CD4-positive, alpha-beta T cell treated with Interleukin-4 for 4 hours (primary cell): ENCODE results near the gene NT5DC1.

ENCODE experiments used
- DNase-seq: peaks from one replicate; pipeline ENCODE4 v3.0.0-alpha.2; 2020

Gene NT5DC1

DNA sequence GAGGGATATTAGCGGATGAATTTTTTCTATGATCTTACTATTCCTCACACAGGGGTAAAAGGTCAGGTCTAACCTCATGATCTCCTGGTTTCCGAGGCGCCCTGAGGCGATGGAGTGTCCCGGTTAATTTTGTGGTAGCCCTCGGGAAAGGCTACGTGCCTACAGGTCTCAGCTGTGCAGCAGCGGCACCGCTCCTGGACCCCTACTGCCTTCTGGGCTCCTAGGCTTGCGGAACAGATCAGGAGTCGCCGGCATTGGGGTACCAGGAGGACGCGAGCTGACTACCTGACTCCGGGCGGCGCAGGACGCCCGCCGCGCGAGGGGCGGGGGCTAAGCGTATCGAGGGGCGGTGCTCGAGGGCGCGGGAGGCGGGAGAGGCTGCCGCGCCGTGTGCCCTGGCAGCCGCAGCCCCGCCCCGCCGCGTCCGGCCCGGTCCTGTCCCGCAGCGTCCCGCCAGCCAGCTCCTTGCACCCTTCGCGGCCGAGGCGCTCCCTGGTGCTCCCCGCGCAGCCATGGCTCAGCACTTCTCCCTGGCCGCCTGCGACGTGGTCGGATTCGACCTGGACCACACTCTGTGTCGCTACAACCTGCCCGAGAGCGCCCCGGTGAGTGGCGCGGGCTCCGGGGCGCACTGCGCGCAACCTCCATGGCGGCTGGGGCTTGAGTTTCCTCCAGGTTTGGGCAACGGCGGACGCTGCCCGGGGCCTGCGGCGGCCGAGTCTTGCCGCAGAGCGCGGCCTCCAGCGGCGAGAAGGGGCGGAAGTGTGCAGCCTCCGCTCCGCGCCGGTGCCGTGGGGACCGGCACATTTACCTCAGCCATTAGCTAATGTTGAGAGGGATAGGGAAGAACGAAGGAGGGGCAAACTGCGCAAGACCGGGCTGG, at the start of gene NT5DC1:
TSS of gene NT5DC1 (plus strand) at position 435 of the 883 bp plus-strand sequence. CDS start at position 513, 78 bp downstream.
- DNase-seq = peak; percentile 78

DNA sequence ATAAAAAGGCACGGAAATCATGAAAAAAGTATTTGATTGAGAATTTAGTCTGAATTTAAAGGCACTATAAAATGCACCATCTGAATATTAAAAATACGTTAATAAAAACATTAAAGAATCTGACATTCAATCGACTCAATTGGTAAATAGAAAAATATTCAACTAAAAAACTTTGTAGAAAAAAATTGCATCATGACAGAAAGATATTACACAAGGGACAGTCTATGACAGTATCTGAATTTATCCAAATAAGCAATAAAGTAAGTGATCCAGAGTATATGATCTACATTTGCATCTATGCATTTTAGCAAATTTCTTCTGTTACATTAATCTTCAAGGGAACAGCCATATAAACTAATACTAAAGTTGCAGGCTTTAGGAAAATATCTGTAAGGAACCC, 49.4 kb upstream of the NT5DC1 start:
- no peak for DNase-seq

DNA sequence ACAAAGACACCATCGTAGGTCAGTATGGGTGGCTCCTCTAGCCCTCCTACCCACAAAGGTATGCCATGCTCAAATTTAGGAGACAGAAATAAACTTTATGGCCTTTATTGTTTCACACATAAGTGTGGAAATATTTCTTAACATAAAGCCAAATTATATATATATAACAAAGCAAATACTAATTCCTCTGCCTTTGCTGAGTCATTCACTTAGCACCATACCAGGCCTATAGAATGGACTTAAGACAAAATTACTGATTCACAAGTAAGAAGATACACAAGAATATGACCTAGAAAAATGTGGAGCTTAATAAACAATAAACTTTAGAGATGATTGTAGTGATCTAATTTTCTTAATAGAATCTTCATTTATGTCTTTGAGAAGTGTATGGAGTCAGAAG, 45.1 kb upstream of the NT5DC1 start:
- no peak for DNase-seq

DNA sequence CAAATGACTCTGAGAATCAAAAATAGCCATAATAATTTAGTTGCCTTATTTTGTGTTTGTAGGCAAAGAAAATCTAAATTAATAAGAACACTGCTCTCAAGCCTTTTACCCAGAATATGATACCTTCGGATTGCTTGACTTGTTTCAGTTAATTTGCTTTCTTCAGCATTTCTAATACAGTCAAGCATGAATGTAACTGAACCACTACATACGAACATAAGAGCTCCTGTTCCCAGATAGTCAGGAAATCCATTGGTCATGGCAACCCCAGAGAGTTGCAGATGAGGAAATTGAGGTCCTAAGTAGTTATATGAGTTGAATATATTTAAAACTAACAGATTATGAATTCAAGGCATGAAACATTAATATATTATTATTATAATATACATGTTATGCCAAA, 42.9 kb upstream of the NT5DC1 start:
- no peak for DNase-seq

DNA sequence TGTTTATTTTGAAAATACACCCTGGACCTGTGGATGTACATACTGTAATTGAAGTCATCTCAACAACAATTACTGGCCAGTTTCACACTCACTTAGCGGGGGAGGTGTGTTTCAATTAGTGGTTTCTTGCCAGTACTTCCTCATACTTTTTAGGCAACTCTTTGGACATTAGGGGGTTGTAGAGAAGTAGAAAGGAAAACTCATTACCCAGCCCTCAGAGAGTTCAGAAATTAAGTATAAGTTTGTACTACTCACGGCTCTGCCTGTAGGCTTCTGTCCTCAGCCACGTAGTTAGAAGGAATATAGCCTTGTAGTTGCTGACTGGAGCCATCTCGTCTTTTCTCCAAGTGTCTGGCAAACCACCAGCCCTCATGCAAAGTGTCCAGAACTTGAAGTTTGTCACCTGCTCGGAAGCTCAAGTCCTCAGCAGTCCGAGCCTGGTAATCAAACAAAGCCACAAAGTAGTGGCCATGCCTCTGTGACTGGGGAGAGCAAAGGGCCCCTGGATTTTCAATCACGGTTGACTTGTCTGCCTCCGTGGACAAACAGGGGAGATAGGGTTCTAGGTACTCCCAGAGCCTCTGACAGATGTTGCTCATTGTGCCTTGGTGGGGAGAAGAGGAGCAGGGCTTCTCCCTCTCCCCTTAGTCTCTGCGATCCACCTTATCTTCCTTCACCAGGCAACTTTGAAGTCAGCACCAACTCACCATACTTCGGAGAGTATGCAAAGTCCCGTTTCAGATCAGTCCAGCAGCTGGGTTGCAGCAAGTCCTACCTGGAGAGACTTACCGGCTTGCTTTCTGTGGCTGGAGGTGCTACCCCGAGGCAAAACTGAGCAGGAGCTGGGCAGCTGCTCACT, 40.7 kb upstream of the NT5DC1 start:
- no peak for DNase-seq

DNA sequence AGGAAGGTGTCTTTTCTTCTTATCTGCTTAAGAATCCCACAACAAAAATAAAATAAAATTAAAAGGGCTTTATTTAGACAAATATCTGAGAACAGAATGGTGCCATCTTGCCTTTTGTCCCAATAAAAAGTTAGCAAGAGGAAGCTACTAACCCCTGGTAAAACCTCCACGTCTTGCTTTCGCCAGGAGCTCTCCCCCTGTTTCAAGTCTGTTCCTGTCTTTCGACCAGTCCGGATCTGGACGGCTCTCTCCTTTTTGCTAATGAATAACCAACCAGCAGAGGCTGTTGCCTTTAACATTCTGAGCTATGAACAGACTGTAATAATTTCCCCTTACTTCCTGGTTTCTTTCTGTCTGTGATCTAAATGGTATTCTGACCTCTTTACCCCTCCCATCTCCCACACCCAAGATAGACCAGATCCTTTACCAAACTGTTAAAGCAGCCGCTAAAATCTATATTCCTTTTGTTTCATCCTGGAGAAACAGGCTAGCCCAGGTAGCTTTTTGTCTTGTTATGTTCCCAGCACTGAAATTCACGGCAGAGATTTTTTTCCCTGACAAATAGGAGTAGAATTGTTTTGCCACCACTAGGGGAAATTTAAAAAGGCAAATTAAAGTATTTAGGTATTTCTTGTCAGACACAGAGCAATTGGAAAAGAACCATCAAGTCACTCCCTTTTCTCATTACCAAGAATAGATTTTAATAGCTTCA, 39.9 kb upstream of the NT5DC1 start, which contains the start of gene FRK:
TSS of gene FRK (minus strand) at position 320 of the 712 bp plus-strand sequence. CDS start 580 bp downstream, outside the sequence.
- no peak for DNase-seq

DNA sequence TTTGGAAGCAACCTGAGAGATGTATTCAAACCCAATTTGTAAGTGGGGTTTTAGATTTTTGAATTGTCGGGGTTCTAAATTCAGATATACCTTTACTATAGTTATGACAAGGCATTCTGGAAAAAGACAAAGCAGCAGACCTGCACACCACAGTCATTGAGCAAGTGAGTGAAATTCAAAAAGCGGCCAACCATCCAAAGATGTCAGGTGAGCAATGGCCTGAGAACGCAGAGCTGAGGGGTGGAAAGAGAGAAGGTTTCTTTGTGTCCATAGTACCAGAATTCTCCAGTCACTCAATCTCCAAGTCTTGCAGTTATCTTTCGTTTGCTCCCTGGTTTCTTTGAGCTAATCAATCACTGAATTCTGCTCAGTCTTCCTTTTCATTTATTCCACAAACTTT, 38.2 kb upstream of the NT5DC1 start:
- DNase-seq = no peak

DNA sequence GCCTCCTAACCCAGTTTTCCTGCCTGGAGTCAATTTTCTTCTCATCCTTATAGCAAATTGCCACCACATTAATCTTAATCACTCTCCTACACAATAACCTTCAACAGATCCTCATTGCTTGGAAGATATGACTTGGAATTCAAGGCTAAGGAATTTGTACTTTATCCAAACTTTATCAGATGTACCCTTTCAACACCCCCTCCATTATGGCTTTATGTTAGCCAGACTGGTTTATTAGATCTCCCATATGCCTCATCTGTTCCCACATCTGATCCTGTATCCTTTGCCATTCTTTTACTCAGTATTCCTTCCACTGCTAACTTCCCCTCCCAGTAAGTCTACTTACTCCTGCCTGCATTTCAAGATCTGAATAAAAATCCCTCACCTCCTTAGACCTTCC, 36.0 kb upstream of the NT5DC1 start:
- no peak for DNase-seq

DNA sequence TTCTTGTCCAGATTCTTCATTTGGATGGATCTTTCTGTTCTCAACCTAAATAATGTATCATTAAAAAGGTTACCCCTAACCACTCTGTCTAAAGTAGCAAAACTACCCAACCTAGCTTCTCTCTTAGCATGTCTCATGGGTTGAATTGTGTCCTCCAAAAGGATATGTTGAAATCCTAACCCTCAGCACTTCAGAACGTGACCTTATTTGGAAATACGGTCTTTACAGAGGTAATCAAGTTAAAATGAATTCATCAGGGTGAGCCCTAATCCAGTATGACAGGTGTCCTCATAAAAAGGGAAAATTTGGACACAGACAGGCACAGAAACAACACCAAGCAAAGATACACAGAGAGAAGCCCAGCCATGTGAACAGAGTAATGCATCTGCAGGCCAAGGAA, 33.9 kb upstream of the NT5DC1 start:
- no peak for DNase-seq

DNA sequence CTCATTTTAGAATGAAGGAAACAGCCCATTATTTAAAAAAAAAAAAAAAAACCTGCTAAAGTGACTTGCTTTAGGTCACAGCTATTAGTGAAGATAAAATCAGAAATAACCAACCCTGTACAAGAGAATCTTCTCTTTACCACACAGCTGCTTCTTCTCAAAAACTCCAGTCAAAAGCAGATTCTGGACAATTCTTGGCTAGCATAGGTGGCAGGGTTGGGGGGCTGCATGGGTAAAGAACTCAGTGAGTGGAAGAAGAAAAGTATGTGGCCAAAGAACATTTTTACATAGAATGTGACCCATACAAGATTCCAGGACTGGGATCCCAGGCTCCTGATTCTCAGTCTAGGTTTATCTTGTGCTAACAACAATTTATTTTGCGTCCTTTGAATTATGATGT, 30.6 kb upstream of the NT5DC1 start:
- DNase-seq = no peak

DNA sequence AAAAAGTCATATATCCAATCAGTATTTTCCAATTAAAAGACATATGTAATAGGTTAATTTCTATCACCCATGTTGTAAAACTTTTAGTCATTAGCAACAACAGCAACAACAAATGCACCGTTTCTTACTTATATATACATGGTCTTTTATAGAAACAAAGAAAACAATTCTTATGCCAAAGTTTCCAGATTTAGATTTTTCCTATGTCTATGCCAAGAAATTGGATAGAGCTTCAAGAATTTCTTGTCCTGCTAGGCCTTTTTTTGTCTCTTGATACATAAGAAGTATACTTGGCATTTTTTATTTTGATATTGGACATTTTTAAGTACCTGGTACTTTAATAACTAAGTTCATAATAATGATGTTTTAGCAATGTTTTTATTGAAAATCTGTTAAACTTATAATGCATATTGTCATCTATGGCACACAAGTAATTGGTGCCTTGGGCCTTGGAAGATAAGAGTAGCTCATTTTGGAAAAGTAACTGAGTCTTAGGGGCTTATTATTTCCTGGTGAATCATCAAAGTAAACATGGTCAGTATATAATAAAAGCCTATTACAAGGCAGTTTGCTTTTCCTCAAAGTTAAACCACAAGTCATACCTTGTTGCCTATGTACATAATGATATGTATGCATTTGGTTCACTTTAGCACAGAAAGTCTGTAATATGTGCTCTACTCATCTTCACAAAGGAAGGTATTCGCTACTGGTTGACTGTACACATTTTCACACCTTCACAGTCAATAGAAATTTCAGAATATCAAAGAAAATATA, 29.9 kb upstream of the NT5DC1 start:
- no peak for DNase-seq

DNA sequence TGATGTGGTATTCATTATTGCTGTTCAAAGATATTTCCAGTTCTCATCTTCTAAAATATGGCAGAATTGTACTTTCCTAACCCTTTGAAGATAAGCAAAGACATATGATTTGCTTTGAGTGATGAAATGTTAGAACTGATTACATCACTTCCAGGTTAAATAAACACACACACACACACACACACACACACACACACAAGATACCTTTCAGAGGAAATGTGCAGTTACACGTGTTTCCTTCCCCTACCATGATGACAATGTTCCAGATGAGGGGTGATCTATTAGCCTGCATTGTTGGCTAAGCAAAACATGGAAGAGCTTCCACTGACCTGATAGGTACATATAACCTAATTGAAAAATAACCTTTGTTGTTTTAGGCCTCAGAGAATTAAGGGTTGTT, 28.3 kb upstream of the NT5DC1 start:
- DNase-seq = no peak

DNA sequence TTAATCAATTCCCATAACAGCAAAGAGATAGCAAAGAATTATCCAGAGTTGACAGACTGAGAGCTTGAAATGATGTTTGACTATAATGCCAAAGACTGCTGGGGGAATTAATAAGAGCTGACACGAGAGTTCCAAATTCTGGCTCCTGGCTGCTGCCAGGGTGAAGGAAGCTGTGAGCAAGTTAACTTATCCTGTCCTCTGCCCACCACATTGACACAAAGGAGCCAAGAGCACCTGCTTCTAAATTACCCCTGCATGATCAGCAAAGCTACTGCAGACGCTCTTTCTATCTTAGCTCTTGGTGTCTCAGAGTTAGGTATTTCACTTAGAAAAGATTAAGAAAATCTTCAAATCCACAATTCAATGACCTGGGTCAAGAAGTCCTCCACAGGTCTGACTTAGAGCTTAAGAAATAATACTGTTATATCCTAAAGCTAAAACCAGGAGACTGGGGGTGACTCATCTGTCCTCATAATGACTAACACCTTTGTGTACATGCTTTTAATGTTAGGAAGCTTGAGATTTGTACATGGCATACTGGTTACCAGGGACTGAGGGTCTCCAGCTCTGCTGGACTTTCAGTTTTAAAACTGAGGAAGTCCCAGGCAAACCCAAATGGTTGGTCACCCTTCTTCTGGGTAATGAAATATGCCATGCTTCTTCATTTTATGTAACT, 26.8 kb upstream of the NT5DC1 start:
- no peak for DNase-seq

DNA sequence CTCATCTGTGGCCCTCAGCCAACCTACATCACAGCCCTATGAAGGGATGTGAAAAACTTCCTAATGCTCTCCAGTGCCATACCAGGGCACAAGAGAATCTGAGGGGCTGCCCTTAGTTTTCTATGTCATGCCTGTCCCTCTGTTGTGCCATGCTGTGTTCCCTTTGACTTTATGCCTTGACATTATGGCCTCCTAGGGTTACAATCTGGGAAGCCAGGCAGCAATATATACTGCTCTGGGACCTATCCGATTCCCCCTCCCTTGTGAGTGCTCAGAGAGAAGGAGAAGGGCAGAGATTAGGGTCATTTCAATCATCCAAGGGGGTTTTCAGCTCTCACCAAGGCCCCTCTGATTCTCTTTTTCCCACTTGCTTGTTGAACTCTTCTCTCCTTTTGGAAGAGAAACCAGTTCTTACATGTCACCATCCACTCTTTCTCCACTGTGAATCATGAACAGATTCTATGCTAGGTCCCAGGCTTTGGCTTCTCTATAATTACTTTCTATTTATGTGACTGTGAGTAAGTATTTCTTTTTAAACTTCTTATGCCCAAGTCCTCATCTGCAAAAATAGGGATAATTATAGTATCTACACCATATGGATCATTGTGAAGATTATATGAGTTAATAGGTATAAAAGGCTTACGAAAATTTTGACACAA, 25.8 kb upstream of the NT5DC1 start:
- DNase-seq = no peak

DNA sequence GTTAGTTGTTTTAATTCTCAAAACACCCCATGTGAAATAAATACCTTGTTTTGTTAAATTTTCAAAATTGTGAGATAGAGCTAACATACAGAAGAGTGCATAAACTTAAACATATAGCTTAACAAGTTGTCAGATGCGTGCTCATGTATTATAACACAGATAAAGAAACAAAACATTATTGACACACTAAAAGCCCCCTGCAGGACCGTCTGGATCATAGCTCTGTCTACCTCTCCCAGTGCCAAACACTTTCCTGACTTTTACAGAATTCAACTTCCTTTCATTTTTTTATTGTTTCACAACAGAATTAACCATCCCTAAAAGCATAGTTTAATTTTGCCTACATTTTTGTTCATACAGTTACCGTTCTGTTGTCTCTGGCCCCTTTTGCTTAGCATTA, 22.1 kb upstream of the NT5DC1 start:
- no peak for DNase-seq

DNA sequence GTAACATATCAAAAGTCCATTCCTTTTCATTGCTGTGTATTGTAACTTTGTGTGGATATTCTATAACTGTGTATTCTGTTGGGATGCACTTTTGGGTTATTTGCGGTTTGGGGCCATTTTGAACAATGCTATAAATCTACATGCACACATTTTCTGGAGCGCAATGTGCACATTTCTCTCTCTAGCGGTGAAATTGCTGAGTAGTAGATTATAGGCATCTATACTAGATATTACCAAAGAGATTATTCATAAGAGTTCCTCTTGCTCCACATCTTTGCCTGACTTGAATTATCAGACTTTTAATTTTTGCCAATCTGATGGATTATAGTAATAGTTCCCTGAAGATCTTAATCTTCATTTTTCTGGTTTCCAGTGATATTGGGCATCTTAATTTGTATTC, 21.7 kb upstream of the NT5DC1 start:
- no peak for DNase-seq

DNA sequence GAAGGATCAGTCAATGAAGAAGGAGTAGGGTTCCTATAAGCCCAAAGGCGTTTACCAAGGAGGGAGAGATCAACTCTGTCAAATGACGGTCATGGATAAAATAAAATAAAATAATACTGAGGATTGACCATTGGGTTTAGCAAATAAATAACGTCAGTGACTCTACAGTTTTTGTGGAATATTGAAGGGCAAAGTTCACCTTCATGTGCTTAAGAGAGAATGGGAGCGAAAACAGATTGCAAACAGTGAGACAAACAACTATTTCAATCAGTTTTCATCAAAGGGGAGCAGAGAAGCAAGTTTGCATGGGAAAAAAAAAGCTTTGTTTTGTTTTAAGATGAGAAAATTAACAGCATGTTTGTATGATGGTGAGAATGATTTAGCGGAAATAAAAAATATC, 17.6 kb upstream of the NT5DC1 start:
- DNase-seq = no peak

DNA sequence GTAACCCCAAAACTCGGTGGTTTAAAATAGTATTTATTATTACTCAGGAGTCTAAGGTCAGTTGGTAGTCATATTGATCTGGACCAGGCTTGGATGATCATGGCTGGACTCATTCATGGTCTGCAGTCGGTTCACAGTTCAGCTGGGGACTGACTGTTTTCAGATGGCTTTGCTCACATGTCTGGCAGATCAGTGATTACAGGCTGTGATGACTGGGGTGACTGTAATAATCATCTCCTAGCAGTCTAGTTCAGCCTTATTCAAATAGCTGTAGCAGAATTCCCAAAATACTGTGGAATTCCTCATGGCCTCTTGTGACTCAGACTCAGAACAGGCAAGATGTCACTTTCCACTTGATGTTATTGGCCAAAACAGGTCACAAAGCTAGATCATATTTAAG, 16.4 kb upstream of the NT5DC1 start:
- no peak for DNase-seq

DNA sequence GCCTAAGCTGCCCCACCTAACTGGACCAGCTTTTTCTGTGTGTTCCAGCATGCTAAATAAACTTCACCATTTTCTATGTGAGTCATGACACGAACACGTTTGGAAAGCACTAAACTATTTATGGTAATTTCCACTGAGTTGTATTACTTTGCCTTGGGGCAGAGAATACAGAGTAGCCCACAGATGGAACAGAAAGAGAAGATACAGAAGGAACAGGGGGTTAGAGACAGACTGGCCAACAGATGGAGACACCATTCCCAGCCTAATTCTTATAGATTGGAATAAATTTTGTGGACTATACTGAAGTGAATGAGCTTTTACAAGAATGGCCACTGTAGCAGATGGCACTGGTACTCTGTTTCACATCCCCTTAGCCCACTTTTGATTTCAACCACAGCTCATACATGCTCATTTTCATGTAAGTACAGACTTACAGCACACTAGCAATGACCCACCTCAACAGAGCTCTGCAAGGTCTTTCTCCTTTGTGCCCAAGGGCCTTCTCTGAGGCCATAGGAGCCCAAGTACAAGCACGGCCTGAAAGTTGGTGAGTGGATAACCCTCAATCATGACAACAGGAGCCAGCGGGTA, 13.1 kb upstream of the NT5DC1 start:
- DNase-seq = no peak

DNA sequence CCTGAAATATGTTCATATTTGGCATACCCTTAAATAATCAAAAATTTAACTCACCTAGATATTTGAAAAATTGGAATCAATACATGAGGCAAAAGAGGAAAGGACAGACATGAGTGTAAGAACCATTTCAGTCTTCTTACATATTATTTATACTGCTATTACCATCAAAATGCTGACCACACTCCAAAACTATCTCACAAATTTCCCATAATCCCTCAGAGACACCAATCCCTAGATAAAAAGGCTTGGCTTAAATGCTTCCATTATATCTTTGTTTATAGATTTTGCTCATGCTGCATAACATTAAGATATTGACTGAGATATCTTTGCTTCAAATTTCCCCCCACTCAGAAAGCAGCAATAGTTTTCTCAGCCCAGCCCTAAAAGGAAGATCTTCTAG, 11.7 kb upstream of the NT5DC1 start:
- no peak for DNase-seq

DNA sequence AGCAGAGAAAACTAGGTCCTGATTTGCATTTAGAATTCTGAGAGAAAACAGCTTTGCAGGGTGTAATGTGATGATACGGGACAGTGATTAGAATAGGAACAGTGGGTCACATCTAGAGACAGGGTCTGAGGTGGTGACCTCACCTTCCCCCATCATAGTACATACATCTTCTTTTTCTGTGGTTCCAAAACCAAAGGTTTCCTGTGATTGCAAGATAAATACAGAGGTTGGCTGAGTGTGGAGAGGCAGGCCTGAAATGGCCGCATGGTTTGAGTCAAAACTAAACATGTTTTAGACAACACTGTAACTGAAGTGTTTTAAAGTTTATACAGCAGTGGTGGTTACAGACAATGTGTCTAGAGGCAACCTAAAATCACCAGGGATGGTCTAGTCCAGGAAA, 10.4 kb upstream of the NT5DC1 start:
- DNase-seq = no peak
